ENCODE results near the gene SEPTIN3.

- TF ChIP-seq CTCF (IDR thresholded peaks at IDR 0.05; ENCODE audit: low read depth, low read length) (no peak), EZH2phosphoT487 (IDR thresholded peaks at IDR 0.05; ENCODE audit: low read depth) (no peak)
Observed at GRCh38 chr22:41979423-41980250, 10.4 kb downstream of the SEPTIN3 start.

Measured in OCI-LY3 (cell line).